Activated CD4-positive, alpha-beta T cell treated with anti-CD3 and anti-CD28 coated beads for 48 hours (primary cell): ENCODE measurements around the gene RNF17.

Source experiments
- DNase-seq: peaks from one replicate; pipeline ENCODE4 v3.0.0-alpha.2; 2020

RNF17 gene

DNA sequence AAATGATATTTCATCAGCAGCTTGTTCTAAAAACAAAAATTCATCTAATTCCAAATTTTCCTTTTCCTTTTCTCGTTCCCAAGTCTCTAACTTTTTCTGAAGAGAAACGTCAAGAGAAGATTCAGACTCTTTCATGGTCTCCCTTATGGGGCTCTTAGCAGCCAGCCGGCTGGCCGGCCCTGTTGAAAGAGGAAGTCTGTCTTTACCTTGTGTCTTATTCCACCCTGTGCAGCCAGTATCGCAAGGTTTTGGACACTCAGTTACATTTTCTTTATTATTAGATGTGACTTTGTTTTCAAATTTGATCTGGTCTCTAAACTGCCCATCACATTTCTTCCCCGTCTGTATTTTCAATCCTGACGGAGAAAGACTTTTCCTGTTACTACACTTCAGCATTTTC is 142.3 kb downstream of the RNF17 start:
- no peak for DNase-seq

DNA sequence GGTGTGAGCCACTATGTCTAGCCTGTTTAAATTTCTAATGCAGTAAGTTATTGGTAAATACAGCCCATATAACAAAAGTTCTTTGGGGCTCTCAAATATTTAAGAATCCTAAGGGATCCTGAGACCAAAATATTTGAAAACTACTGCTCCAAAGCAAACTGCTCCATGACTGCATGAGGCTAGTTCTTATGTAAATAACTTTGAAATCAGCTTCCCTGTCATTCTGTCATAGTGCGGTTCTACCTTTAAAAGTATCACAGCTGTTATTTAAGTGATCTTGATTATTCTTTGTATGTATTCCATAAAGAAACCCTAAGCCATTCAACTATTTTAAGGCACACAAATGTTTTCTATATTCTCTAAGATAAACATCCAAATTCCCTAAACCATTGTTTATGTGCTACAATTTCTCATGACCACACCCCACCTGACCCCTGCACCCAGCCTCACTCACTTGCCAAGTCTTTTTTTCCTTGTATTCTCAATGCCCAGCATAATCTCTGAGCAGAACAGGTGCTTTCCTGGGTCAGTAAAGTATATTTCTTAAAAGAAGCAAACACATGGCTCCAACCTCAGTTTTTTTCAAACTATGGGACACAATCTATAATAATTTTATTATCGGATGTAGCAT is 146.6 kb downstream of the RNF17 start:
- DNase-seq: no peak

DNA sequence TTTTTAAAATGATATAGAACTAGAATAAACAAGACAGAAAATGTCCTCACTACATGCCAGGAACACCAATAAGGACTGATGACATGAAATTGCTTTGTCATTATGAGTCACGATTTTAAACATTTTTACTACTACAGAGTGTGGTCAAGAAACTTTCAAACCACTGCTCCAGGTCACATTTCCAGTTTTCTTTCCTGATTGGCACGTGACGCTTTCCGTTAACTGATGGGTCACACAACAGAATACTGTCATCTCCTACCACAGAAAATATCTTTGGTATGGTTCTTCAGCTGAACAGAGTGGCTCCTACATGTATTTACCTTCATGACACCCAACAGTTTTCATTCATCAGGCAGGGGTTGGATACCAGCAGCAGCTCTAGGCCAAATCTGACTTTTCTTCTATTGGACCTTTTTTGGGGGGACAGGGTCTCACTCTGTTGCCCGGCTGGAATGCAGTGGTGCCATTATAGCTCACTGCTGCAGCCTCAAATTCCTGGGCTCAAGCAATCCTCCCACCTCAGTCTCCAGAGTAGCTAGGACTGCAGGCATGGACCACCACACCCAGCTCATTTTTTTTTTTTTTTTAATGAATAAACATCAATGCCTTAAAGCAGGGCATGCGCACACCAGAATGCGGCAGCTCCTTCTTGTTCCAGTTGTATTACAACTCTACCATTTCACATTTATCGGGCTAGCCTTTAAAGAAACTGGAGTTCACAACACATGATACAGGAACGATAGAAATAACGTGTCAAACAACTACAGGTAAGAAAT is 147.4 kb downstream of the RNF17 start:
- DNase-seq: no peak

DNA sequence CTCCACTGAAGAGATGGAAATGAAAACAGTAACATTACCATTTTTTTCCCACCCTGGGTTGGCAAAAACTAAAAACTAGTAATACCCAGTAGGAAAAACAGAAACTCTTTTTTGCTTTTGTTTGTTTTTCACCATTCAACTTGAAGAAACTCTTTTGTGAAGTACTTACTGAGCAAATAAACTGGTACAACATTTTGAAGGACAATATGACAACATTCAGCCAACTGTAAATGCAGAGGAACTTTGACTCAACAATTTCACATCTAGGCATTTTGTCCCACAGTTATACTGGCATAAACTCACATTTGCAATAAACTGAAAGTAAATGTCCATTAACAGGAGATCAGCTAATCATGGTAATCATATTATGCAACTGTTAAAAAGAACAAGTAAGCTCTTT is 152.5 kb downstream of the RNF17 start:
- no peak for DNase-seq

DNA sequence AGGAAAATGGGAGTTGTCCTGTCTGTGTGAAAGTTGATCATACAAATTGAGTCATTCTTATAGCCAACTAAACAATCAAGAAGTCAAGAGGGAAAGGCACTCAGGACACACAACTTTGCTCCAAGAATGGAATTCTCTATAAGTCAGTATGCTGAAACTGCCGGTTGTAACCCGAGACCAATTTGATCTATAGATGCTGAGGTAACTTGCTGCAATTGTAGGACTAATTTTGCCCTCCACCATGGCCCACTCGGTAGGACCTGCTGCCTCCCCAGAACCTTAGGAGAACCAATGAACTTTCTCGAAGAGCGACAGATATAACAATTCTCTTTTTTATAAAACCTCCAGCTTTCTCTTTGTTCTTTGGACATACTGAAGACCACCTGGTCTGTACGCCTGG is 157.0 kb downstream of the RNF17 start:
- no peak for DNase-seq

DNA sequence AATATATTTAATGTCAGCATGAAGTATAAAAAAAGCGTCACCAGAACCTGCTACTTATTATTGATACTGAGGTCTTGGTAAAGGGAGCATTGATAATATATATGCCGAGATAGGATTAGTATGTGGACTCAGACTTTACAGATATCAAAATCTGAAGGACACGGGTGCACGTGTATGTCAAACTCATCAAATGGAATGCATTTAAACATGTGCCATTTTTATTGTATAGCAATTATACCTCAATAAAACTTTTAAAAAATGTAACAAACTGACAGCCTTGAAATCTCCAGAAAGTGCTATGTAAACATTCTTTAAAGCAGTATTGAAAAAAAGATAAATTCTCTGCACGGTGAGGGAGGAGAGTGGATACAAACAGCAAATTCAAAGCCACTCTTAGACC is 157.9 kb downstream of the RNF17 start:
- DNase-seq: no peak

DNA sequence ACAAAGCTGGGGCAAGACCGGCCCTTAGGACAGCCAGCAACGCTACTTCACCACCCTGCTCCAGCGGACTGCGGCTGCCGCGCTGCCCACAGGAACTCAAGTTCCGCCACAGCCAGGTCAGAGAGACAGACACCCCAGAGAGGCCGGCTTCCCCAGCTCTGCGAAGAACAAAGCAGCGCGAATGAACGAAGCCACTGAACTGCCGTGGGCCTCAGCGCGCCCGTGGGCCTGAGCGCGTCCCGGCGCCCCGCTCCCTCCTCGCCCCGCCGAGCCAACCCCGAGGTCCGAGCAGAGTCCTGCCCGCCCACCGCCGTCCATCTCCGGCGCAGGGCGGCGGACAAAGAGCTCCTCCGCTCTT is 158.4 kb downstream of the RNF17 start:
- DNase-seq: no peak

DNA sequence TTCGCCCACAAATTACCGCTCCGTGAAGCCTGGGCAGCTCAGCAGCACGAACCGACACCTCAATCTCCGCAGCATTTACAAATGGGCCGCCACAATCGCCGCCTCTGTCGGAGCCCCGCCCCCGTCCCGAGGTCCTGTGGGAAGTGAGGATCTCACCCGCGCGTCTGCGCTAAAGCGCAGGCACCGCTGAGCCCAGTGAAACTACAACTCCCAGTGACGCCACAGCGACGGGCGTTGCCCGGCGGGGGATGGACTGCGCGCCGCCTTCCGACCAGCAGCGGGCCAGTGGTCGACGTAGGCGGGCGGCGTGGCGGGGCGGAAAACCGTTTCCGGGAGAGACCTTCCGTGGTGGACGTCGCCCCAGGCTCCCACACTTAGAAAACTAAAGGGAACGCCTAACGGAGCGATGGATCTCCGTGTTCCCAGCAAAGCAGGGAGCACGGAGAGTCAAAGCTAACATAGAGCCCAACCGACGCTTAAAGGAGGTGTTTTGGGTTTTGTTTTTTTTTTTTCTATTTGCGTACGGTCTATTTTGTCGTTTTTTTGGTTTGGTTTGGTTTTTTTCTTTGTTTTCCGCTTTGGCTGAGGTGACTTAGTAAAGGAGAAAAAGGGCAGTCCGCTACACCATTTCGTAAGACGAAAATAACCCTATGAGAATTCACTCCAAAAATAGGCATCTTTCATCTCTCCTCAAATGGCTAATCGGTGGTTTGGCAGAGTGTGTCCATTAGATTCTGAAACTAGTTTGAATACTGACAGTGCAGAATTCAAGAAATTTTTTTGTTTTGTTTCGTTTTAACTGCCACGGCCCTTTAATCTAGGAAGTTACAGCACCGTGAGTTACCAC is 159.0 kb downstream of the RNF17 start:
- peak; percentile 96 for DNase-seq

DNA sequence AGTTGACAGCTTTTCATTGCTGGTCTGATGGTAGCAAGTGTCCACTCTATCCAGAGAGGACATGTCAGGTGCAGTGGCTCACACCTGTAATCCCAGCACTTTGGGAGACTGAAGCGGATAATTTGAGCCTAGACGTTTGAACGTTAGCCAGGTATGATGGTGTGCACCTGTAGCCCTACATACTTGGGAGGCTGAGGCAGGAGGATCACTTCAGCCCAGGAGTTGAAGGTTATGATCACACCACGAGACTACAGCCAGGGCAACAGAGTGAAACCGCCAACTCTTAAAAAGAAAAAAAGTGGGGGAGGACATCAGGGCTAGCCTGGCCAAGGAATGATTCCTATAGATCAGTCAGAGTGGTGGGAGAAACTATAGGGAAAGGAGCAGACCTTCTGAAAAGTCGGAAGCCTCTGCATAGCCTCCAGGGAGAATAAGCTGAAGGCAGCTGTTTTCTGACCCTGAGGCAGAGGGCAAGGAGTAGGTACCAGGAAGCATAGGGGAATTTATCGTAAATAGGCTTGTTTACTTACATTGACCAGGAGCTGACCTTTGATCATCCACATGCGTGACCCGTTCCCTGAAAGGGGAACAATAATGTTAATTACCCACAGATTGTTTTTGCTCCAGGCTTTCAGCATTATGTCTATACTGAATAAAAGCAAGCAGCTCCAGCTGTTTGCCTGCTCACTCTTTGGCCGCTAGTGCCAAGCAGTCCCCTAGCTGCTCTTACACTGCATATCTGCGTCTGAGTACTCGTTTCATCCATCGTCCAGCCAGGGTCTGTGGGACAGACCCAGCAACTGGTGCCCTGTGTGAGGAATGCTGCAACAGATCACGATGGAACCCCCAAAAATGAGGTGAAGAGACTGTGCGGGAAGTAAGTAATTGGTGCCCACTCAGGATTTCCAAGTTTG is 161.6 kb downstream of the RNF17 start:
- no peak for DNase-seq

DNA sequence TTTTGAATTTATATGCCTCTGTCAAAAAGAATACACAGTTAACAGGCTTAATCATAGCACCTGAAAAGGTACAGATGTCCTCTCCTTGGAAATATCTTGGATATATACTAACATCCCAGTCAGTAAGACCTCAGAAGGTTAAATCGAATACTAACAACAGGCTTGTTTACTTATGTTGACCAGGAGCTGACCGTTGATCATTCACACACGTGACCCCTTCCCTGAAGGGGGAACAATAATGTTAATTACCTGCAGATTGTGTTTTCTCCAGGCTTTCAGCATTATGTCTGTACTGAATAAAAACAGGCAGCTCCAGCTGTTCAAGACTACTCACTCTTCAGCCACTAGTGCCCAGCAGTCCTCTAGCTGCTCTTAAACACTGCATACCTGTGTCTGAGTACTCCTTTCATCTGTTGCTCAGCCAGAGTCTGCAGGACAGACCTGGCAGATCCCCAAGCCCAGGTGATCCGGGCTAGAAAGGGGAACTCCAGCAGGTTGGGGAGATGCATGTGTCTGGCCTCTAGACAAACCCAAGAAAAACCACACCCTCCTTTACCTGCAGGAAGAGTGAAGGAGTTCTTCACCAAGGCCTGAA is 163.9 kb downstream of the RNF17 start:
- no peak for DNase-seq

DNA sequence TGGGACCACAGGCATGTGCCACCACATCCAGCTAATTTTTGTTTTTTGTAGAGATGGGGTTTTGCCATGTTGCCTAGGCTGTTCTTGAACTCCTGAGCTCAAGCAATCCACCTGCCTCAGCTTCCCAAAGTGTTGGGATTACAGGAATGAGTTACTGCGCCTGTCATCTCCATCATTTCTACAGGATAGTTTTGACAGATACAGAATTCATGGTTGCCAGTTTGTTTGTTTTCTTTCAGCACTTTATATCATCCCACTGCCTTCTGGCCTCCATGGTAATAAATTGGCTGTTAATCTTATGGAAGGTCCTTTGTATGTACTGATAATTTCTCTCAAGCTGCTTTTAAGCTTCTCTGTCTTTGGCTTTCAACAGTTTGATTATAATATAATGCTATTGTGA is 165.2 kb downstream of the RNF17 start:
- no peak for DNase-seq
